CD4-positive, alpha-beta memory T cell (primary cell): ENCODE measurements around the gene SYNGR3. TPM values are rescaled to one million over a fixed set of nuclear protein-coding genes. Genes with fewer than 3 reads are reported as not detected.

Experiments
- CTCF ChIA-PET: fragments of 350-600 bp; sonication (Branson Sonifier 250); formaldehyde crosslinking; loops from one replicate; lab custom pipeline; 2021; ENCODE audit warnings: inconsistent platforms; ENCODE audit not compliant: partially characterized antibody; lab: Charles Lee
- POLR2A ChIA-PET: fragments of 350-600 bp; sonication (Branson Sonifier 250); formaldehyde crosslinking; loops from one replicate; lab custom pipeline; 2021; ENCODE audit not compliant: partially characterized antibody; lab: Charles Lee
- DNase-seq, 5 donors: peaks; one replicate each; pipeline versions ENCODE4 v3.0.0 to v3.0.0-alpha.2; 2020 to 2022; ENCODE audit warnings: mixed read lengths in 1 of 5
- H3K27ac ChIP-seq: one replicate; pipeline ENCODE4 v1.7.0; 2013; ENCODE audit warnings: low read depth, low read length
- H3K27me3 ChIP-seq: 2 replicates; pipeline ENCODE4 v1.7.0; 2013; ENCODE audit warnings: mild to moderate bottlenecking, low read length, moderate library complexity; ENCODE audit not compliant: insufficient read depth
- H3K36me3 ChIP-seq: 2 replicates; pipeline ENCODE4 v1.7.0; 2013; ENCODE audit warnings: mild to moderate bottlenecking, low read length, moderate library complexity; ENCODE audit not compliant: insufficient read depth
- H3K4me1 ChIP-seq: 2 replicates; pipeline ENCODE4 v1.7.0; 2013; ENCODE audit warnings: mild to moderate bottlenecking, low read length, moderate library complexity; ENCODE audit not compliant: insufficient read depth
- H3K4me3 ChIP-seq, 2 donors: one replicate each; pipeline ENCODE4 v1.7.0; 2013; ENCODE audit warnings: low read length in 2 of 2, mild to moderate bottlenecking in 1 of 2
- H3K9me3 ChIP-seq, 2 donors: one replicate each; pipeline ENCODE4 v1.7.0; 2013; ENCODE audit warnings: low read length in 2 of 2, control low read depth in 1 of 2; ENCODE audit not compliant: control insufficient read depth in 1 of 2
- H3K27ac Mint-ChIP-seq, 7 donors: one replicate each; pipeline ENCODE4 v1.8.0; 2020 to 2021; ENCODE audit warnings: mixed read lengths in 7 of 7, mild to moderate bottlenecking in 6 of 7, inconsistent platforms in 3 of 7, moderate library complexity in 3 of 7
- H3K27me3 Mint-ChIP-seq, 2 donors: one replicate each; pipeline ENCODE4 v1.8.0; 2020 to 2021; ENCODE audit warnings: mixed read lengths in 2 of 2
- H3K36me3 Mint-ChIP-seq, 2 donors: one replicate each; pipeline ENCODE4 v1.8.0; 2020 to 2021; ENCODE audit warnings: mixed read lengths in 2 of 2, inconsistent platforms in 1 of 2, mild to moderate bottlenecking in 1 of 2
- H3K4me1 Mint-ChIP-seq, 4 donors: one replicate each; pipeline ENCODE4 v1.8.0; 2020 to 2021; ENCODE audit warnings: mixed read lengths in 4 of 4, mild to moderate bottlenecking in 1 of 4
- H3K4me3 Mint-ChIP-seq, 8 donors: one replicate each; pipeline ENCODE4 v1.8.0; 2020 to 2021; ENCODE audit warnings: mixed read lengths in 8 of 8, mild to moderate bottlenecking in 7 of 8, moderate library complexity in 6 of 8, inconsistent platforms in 3 of 8
- H3K9me3 Mint-ChIP-seq, 8 donors: one replicate each; pipeline ENCODE4 v1.8.0; 2020 to 2021; ENCODE audit warnings: mixed read lengths in 8 of 8, mild to moderate bottlenecking in 5 of 8, inconsistent platforms in 3 of 8, moderate library complexity in 1 of 8
- intact Hi-C: fragments of 100-400 bp; cut with micrococcal nuclease; formaldehyde crosslinking; loops from one replicate; pipeline ENCODE4 v1.15.1; 2023
- polyA plus RNA-seq, 2 donors: library from polyadenylated mRNA; unstranded; fragments of 300-500 nt; fragmentation: Illumina TruSeq; gene quantifications; one replicate each; pipeline ENCODE4 v1.2.3, GENCODE V29; 2021
- total RNA-seq, 2 experiments: library from RNA; stranded (reverse); gene quantifications; one replicate each; pipeline ENCODE4 v1.2.3, GENCODE V29; 2021

The SYNGR3 gene
- total and polyA plus RNA-seq, 4 experiments from 2014 or later = 0.50 to 2.2 (median 1.6) TPM

DNA sequence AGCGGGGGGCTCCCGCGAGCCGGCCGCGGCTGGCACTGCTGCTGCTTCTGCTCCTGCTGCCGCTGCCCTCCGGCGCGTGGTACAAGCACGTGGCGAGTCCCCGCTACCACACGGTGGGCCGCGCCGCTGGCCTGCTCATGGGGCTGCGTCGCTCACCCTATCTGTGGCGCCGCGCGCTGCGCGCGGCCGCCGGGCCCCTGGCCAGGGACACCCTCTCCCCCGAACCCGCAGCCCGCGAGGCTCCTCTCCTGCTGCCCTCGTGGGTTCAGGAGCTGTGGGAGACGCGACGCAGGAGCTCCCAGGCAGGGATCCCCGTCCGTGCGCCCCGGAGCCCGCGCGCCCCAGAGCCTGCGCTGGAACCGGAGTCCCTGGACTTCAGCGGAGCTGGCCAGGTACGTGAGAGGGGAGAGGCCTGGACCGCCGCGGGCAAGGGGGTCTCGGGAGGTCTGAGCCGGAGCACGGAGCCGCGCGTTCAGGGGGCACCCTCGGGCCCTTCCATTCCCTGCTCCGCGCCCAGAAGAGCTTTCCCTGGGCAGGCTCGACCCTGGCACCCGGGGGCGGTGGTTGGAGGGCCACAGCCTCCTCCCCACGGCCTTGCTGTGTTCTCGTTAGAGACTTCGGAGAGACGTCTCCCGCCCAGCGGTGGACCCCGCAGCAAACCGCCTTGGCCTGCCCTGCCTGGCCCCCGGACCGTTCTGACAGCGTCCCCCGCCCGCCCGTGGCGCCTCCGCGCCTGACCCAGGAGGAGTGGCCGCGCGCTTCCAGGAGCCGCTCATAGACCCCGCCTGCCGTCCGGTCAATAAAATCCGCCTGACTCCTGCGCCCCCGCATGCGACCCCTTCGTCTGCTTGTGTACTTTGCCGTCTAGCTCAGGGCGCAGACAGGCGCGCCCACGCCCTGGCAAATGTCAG lies 30.4 kb downstream of the SYNGR3 start:
- POLR2A ChIA-PET = interaction anchor here (1.1 kb wide), 1 partner anchor 9 kb away, joined by 5 read pairs; no protein-coding TSS in a partner anchor

DNA sequence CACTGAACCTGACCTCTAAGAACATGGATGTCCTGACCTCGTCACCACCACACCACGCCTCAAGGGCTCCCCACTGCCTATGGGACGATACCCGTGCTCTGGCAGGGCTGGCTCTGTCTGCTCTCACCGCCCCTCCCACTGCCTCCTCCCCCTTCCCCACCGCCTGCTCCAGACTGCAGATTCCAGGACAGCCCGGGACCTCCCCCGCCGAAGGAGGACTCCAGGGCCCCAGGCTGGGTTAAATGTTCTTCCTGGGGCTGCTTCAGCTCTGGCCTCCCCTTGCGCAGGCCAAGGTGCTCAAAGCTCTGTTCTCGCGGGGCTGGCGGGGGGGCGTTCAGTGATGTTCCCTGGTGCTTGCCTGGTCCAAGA lies 32.9 kb downstream of the SYNGR3 start:
- no peak overlapping the region for H3K27ac ChIP-seq
- peaks cover 28% of the 10 kb centered on the region for H3K4me1 ChIP-seq
- H3K4me3 Mint-ChIP-seq = peak overlapping the region; percentile 6 to 76 (median 54)
- peak in 1 of 5 donors; percentile 46 for DNase-seq
- ChIA-PET POLR2A (interaction anchor here (1.0 to 4.2 kb wide), 3 partner anchors 58 to 131 kb away, joined by 3 to 51 read pairs (median 6); partner anchors contain the start of genes RPS2 and TRAF7), CTCF (interaction anchor here (0.6 to 3.8 kb wide), 11 partner anchors 9 to 230 kb away, joined by 3 to 74 read pairs (median 6); no protein-coding TSS in a partner anchor)
- intact Hi-C loops = loop anchor here (1.0 to 2.0 kb wide), 4 partner anchors 24 to 465 kb away; partner anchors contain the start of genes ECI1, NTHL1 and TSC2
- no peaks in the 10 kb centered on the region for H3K9me3 ChIP-seq
- no peaks in the 10 kb centered on the region for H3K36me3 Mint-ChIP-seq
- no peaks in the 10 kb centered on the region for H3K36me3 ChIP-seq
- peaks cover 9 to 24% (median 16%) of the 10 kb centered on the region in 4 donors for H3K4me1 Mint-ChIP-seq
- peaks cover 12% of the 10 kb centered on the region for H3K27me3 ChIP-seq
- H3K9me3 Mint-ChIP-seq = no peaks in the 10 kb centered on the region
- peaks cover 17 to 20% of the 10 kb centered on the region in 2 donors for H3K27me3 Mint-ChIP-seq
- peak overlapping the region in 2 of 7 donors; percentile 37 to 62 for H3K27ac Mint-ChIP-seq
- H3K4me3 ChIP-seq = peak overlapping the region in 1 of 2 donors; percentile 24

More for the DNA sequence above, 30.4 kb downstream of the SYNGR3 start:
- peaks cover 17 to 20% of the 10 kb centered on the region in 2 donors for H3K27me3 Mint-ChIP-seq
- Histone ChIP-seq H3K36me3 (no peaks in the 10 kb centered on the region), H3K4me1 (peaks cover 14% of the 10 kb centered on the region), H3K27ac (no peak overlapping the region), H3K9me3 (no peaks in the 10 kb centered on the region), H3K27me3 (peaks cover 12% of the 10 kb centered on the region), H3K4me3 (no peak overlapping the region)
- no peaks in the 10 kb centered on the region for H3K9me3 Mint-ChIP-seq
- H3K36me3 Mint-ChIP-seq = no peaks in the 10 kb centered on the region
- H3K4me3 Mint-ChIP-seq = no peak overlapping the region
- intact Hi-C loops = no loop called here
- DNase-seq = no peak
- H3K4me1 Mint-ChIP-seq = peaks cover 5 to 16% (median 10%) of the 10 kb centered on the region in 4 donors
- CTCF ChIA-PET = interaction anchor here (0.7 to 3.8 kb wide), 5 partner anchors 16 to 487 kb away, joined by 3 to 74 read pairs (median 6); no protein-coding TSS in a partner anchor
- H3K27ac Mint-ChIP-seq = no peak overlapping the region

- Mint-ChIP-seq H3K36me3 (no peaks in the 10 kb centered on the region), H3K27me3 (peaks cover 15 to 16% of the 10 kb centered on the region in 2 donors), H3K27ac (peak overlapping the region in 6 of 7 donors; percentile 60 to 91 (median 76)), H3K4me1 (peaks cover 9 to 26% (median 17%) of the 10 kb centered on the region in 4 donors), H3K4me3 (peak overlapping the region; percentile 6 to 76 (median 70)), H3K9me3 (no peaks in the 10 kb centered on the region)
- ChIA-PET CTCF (interaction anchor here (0.6 to 3.8 kb wide), 11 partner anchors 10 to 224 kb away, joined by 3 to 74 read pairs (median 7); no protein-coding TSS in a partner anchor), POLR2A (interaction anchor here (0.9 to 4.2 kb wide), 5 partner anchors 59 to 228 kb away, joined by 3 to 51 read pairs (median 6); partner anchors contain the start of genes ECI1, RPS2 and TRAF7)
- H3K4me1 ChIP-seq = peaks cover 29% of the 10 kb centered on the region
- no peaks in the 10 kb centered on the region for H3K36me3 ChIP-seq
- H3K4me3 ChIP-seq = peak overlapping the region in 1 of 2 donors; percentile 30
- peak overlapping the region; percentile 44 for H3K27ac ChIP-seq
- H3K9me3 ChIP-seq = no peaks in the 10 kb centered on the region
- DNase-seq = peak; percentile 89 to 95 (median 91)
- peaks cover 12% of the 10 kb centered on the region for H3K27me3 ChIP-seq
- intact Hi-C loops = loop anchor here (1.0 to 2.0 kb wide), 4 partner anchors 23 to 464 kb away; partner anchors contain the start of genes ECI1, NTHL1 and TSC2
Observed at GRCh38 chr16:2023092-2024031, 33.6 kb downstream of the SYNGR3 start.

- no peaks in the 10 kb centered on the region for H3K9me3 ChIP-seq
- ChIA-PET POLR2A (interaction anchor here (0.9 to 4.2 kb wide), 5 partner anchors 59 to 228 kb away, joined by 3 to 51 read pairs (median 5); partner anchors contain the start of genes ECI1, RPS2 and TRAF7), CTCF (interaction anchor here (1.1 to 2.7 kb wide), 2 partner anchors 116 to 120 kb away, joined by 3 to 21 read pairs; no protein-coding TSS in a partner anchor)
- H3K27ac Mint-ChIP-seq = peak overlapping the region in 6 of 7 donors; percentile 40 to 92 (median 58)
- no peaks in the 10 kb centered on the region for H3K9me3 Mint-ChIP-seq
- peaks cover 29% of the 10 kb centered on the region for H3K4me1 ChIP-seq
- peak overlapping the region in 6 of 8 donors; percentile 36 to 75 (median 55) for H3K4me3 Mint-ChIP-seq
- no peaks in the 10 kb centered on the region for H3K36me3 ChIP-seq
- H3K27me3 ChIP-seq = peaks cover 12% of the 10 kb centered on the region
- peaks cover 11 to 12% of the 10 kb centered on the region in 2 donors for H3K27me3 Mint-ChIP-seq
- intact Hi-C loops = no loop called here
- DNase-seq = no peak
- no peak overlapping the region for H3K27ac ChIP-seq
- H3K4me3 ChIP-seq = no peak overlapping the region
- no peaks in the 10 kb centered on the region for H3K36me3 Mint-ChIP-seq
- H3K4me1 Mint-ChIP-seq = peaks cover 9 to 26% (median 17%) of the 10 kb centered on the region in 4 donors
Observed at GRCh38 chr16:2024032-2024420, 34.3 kb downstream of the SYNGR3 start.

DNA sequence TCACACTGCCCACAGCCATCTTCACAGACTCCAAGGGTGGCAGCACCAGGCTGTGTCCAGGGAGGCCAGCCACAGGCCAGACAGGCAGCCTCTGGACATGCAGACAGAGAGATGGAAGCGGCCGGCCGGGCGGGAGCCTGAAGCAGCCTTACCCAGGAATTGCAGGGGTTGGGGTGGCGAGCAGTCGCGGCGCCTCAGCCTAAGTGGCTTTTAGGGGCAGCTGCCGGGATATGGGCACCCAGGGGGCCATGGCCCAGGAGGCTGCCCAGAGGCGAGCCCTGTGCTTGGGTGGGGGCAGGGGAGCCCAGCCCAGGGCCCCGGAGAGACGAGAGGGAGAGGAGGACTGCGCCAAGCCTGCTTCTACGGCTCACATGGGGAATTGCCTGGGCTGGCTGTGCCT lies 35.5 kb downstream of the SYNGR3 start:
- H3K4me1 Mint-ChIP-seq = peaks cover 9 to 26% (median 17%) of the 10 kb centered on the region in 4 donors

More for the DNA sequence above, 35.5 kb downstream of the SYNGR3 start:
- DNase-seq = no peak
- Mint-ChIP-seq H3K4me3 (peak overlapping the region in 3 of 8 donors; percentile 21 to 73 (median 54)), H3K9me3 (no peaks in the 10 kb centered on the region), H3K36me3 (no peaks in the 10 kb centered on the region), H3K27ac (peak overlapping the region in 1 of 7 donors; percentile 40), H3K27me3 (peaks cover 9 to 12% of the 10 kb centered on the region in 2 donors)
- ChIA-PET POLR2A (interaction anchor here (1.2 to 4.2 kb wide), 2 partner anchors 61 to 129 kb away, joined by 3 to 51 read pairs; partner anchors contain the start of genes RPS2 and TRAF7), CTCF (interaction anchor here (1.1 to 2.7 kb wide), 2 partner anchors 115 to 118 kb away, joined by 3 to 21 read pairs; no protein-coding TSS in a partner anchor)
- Histone ChIP-seq H3K27ac (no peak overlapping the region), H3K4me3 (no peak overlapping the region), H3K9me3 (no peaks in the 10 kb centered on the region), H3K36me3 (no peaks in the 10 kb centered on the region), H3K4me1 (peaks cover 29% of the 10 kb centered on the region), H3K27me3 (peaks cover 11% of the 10 kb centered on the region)
- intact Hi-C loops = no loop called here
